Mucosa of gallbladder (tissue), 1 donor: ENCODE results near the gene LRRIQ1. TPM values are rescaled to one million over a fixed set of nuclear protein-coding genes. Genes with fewer than 3 reads are reported as not detected.

ENCODE experiments used
- DNase-seq: peaks from one replicate; pipeline ENCODE4 v3.0.0-alpha.2; 2020; ENCODE audit warnings: low spot score
- total RNA-seq: library from RNA; stranded (reverse); gene quantifications from one replicate; pipeline ENCODE4 v1.2.1, GENCODE V29; 2021
- donor health status: DM: no; HTN: no; CAD: no.

LRRIQ1 gene
- total RNA-seq, 1 donor from 2014 or later: 2.0 TPM

- DNase-seq: no peak
These were observed 244.2 kb downstream of the LRRIQ1 start, which contains the start of gene ALX1 for GRCh38 chr12:85280165-85280983. Gene ALX1, plus strand, starts transcription at chr12:85280220. Its CDS starts 42 bp downstream, at chr12:85280262.

GRCh38 chr12:85280984-85281630 is 245.0 kb downstream of the LRRIQ1 start:
- DNase-seq: no peak

- DNase-seq: no peak
These were observed 245.6 kb downstream of the LRRIQ1 start for GRCh38 chr12:85281636-85282312.

- DNase-seq: no peak
These were observed 247.4 kb downstream of the LRRIQ1 start for GRCh38 chr12:85283560-85283959.

Other genes starting within 250 kb of the LRRIQ1 start
- 0.12 TPM for gene SLC6A15, start 123.6 kb upstream of the LRRIQ1 start, total RNA-seq
- gene TSPAN19, start 74 bp upstream of the LRRIQ1 start, total RNA-seq: not detected
- gene ALX1, start 243.9 kb downstream of the LRRIQ1 start, total RNA-seq: not detected